Measurements from ENCODE around the gene FAM13B. TPM values are rescaled to one million over a fixed set of nuclear protein-coding genes. Genes with fewer than 3 reads are reported as not detected.

The FAM13B gene
- total and polyA plus RNA-seq, 11 donors, result 6.8 to 42.0 (median 25.3) TPM

DNA sequence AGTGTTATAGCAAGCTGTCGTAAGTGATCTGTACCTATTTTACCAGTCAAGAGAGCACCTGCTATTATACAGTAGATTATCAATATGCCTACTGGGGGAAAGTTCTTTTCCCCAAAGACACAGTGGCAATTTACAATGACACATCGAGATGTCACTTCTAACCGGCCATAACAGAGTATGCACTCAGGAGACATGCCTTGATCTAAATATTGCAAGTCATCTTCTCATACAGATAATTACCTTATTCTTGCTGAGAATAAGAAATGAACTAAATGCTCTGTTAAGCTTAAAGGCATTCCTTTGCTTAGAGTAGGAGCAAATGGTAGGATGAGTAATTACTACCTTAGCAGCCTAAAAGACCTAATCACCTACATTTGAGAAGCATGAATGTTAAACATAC is 72.1 kb downstream of the FAM13B start:
- Histone ChIP-seq H3K4me3 (no peak overlapping the region), H3K36me3 (peaks cover 0 to 85% (median 64%) of the 10 kb centered on the region in 9 donors), H3K9me3 (no peaks in the 10 kb centered on the region), H3K27ac (peak overlapping the region in 4 of 12 donors; percentile 5 to 36 (median 28)), H3K4me1 (peaks cover 0 to 30% (median 0%) of the 10 kb centered on the region in 12 donors), H3K27me3 (no peaks in the 10 kb centered on the region)
- 71 to 80% (median 75%) methylated on average over 3 of the region's 3 CpGs for WGBS, 4 donors
- DNase-seq, result no peak
- no peak for ATAC-seq
- intact Hi-C loops (cut with DNase I), result no loop called here
- TF ChIP-seq, protein P1, sequence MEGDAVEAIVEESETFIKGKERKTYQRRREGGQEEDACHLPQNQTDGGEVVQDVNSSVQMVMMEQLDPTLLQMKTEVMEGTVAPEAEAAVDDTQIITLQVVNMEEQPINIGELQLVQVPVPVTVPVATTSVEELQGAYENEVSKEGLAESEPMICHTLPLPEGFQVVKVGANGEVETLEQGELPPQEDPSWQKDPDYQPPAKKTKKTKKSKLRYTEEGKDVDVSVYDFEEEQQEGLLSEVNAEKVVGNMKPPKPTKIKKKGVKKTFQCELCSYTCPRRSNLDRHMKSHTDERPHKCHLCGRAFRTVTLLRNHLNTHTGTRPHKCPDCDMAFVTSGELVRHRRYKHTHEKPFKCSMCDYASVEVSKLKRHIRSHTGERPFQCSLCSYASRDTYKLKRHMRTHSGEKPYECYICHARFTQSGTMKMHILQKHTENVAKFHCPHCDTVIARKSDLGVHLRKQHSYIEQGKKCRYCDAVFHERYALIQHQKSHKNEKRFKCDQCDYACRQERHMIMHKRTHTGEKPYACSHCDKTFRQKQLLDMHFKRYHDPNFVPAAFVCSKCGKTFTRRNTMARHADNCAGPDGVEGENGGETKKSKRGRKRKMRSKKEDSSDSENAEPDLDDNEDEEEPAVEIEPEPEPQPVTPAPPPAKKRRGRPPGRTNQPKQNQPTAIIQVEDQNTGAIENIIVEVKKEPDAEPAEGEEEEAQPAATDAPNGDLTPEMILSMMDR (IDR thresholded peaks at IDR 0.05), result no peak
- no peak for TF ChIP-seq POLR2A (IDR thresholded peaks at IDR 0.05)

DNA sequence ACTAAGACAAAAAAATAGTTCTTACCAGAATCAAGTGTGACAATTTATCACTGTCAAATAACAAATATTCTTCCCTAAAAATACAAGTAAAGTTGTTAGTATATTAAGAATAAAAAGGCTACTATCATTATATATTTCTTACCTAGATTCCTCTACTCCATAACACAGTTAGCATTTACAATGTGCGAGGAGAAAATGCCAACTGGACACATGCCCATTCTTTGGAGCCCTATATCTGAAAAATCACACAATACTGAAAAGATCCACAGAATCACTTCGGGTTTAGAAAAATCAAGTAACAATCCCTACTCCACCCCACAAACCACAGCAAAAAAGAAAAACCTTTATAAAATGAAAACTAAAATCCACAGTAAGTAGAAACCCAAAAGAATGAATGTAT is 72.7 kb downstream of the FAM13B start:
- ATAC-seq, result no peak
- no peak for DNase-seq
- no peaks in the 10 kb centered on the region for H3K9me3 ChIP-seq
- peak overlapping the region in 7 of 12 donors; percentile 7 to 49 (median 32) for H3K27ac ChIP-seq
- no peaks in the 10 kb centered on the region for H3K27me3 ChIP-seq
- peaks cover 0 to 80% (median 61%) of the 10 kb centered on the region in 9 donors for H3K36me3 ChIP-seq
- no peak overlapping the region for H3K4me3 ChIP-seq
- intact Hi-C loops (cut with DNase I), result no loop called here
- H3K4me1 ChIP-seq, result peaks cover 0 to 30% (median 0%) of the 10 kb centered on the region in 12 donors
- WGBS, 4 donors, result 62 to 77% (median 69%) methylated on average over 2 of the region's 2 CpGs
- TF ChIP-seq, protein P1 (IDR thresholded peaks at IDR 0.05), result no peak
- no peak for TF ChIP-seq POLR2A (IDR thresholded peaks at IDR 0.05)

DNA sequence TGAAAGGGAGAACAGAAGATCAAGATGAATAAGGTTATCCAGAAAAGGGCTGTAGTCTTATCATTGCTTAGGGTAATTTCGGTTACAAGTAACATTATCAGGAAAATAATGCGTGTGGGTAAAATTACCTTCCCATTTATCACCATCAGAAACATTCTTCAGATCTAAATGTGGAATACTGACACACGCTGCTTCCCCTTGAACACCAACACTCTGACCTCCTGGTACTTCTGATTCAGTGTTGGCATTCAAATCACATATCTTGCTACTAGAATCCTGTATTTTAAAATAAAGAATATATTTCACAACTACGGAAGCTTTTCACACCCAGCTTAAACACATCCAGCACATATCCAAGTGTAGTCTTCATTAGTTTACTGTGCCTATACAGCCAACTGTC is 73.4 kb downstream of the FAM13B start:
- H3K36me3 ChIP-seq, result peaks cover 0 to 86% (median 58%) of the 10 kb centered on the region in 9 donors
- H3K27ac ChIP-seq, result peak overlapping the region in 8 of 12 donors; percentile 7 to 55 (median 34)
- DNase-seq (no peak), ATAC-seq (peak; percentile 21 to 63 (median 44))
- no peaks in the 10 kb centered on the region for H3K9me3 ChIP-seq
- H3K27me3 ChIP-seq, result no peaks in the 10 kb centered on the region
- TF ChIP-seq, protein P1 (IDR thresholded peaks at IDR 0.05), result no peak
- no peak for TF ChIP-seq POLR2A (IDR thresholded peaks at IDR 0.05)
- H3K4me1 ChIP-seq, result peaks cover 0 to 31% (median 3%) of the 10 kb centered on the region in 12 donors
- no peak overlapping the region for H3K4me3 ChIP-seq
- 48 to 65% (median 58%) methylated on average over 4 of the region's 4 CpGs for WGBS, 4 donors
- intact Hi-C loops (cut with DNase I), result no loop called here

DNA sequence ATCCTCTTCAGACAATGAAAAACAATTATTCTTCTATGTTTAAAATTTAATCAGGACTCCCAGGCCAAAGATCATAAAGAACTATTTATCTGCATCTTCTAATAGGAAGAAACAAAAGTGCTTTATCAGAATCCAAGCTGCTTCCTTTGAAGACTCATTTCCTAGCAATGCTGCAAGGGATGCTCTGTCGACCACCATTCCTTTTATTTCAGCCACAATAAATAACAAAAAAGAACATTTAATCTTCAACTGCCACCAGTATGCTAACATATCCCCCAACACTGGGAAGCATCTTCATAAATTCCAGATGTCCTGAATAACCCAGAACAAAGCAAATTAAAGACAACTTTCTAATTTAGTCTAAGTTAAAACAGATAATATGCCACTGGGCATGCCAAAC is 74.9 kb downstream of the FAM13B start:
- WGBS, 4 donors, result 55 to 67% (median 60%) methylated on average over 1 of the region's 1 CpG
- DNase-seq, result no peak
- Histone ChIP-seq H3K4me3 (no peak overlapping the region), H3K4me1 (peaks cover 0 to 47% (median 13%) of the 10 kb centered on the region in 12 donors), H3K27me3 (no peaks in the 10 kb centered on the region), H3K9me3 (no peaks in the 10 kb centered on the region), H3K27ac (no peak overlapping the region), H3K36me3 (peaks cover 0 to 91% (median 57%) of the 10 kb centered on the region in 9 donors)
- no peak for TF ChIP-seq POLR2A (IDR thresholded peaks at IDR 0.05)
- TF ChIP-seq, protein P1 (IDR thresholded peaks at IDR 0.05), result no peak
- intact Hi-C loops (cut with DNase I), result no loop called here
- ATAC-seq, result no peak
